HT1080 (cell line): Measurements from ENCODE around the gene COX4I1. TPM values are rescaled to one million over a fixed set of nuclear protein-coding genes. Genes with fewer than 3 reads are reported as not detected.

Experiments used
- DNase-seq: peaks from one replicate; pipeline ENCODE4 v3.0.0-alpha.2; 2015; ENCODE audit warnings: low read depth
- total RNA-seq: library from RNA; depleted of rRNA; stranded (reverse); fragments of >200 nt; shearing (Covaris generic); gene quantifications from 2 replicates; pipeline ENCODE4 v1.2.3, GENCODE V29; 2014

Gene COX4I1
- total RNA-seq, 1 experiment from 2014 or later = 611 TPM

DNA sequence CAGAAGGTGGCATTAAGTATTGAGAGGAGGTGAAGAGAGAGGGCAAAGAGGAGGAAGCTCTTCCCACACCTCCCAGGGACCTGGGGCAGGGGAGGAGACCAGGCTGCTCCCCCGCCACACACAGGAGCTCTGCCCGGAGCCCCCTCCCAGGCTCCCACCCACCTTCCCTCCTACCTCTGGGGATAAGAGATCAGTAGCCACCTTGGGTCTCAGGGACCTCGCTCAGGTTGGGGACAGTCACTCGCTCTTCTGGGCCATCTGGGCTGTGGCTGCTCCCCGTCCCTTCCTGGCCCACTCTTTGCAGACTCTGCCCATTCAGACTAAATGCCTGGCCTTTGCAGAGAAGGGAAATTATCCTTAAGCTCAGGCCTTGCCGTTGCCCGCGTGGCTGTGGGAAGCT, 33.7 kb upstream of the COX4I1 start:
- DNase-seq = no peak

DNA sequence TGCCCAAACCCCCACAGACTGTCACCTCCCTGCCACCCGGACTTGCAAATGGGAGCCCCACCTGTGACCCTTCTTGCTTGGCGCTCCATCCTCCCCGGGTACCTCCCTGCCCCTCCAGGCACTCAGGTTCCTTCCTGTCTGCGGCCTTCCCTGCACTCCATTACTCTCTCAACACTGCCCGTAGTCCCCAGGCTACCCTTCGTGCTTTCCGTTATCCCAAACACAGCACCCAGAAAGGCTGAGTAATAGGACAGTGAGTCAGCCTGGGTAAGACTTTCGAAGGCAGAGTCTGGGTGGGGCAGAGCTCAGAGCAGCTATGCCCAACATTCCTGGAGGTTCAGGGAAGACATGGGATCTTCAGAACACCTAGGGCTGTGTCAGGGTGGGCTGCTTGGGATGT, 32.0 kb upstream of the COX4I1 start:
- peak; percentile 92 for DNase-seq

DNA sequence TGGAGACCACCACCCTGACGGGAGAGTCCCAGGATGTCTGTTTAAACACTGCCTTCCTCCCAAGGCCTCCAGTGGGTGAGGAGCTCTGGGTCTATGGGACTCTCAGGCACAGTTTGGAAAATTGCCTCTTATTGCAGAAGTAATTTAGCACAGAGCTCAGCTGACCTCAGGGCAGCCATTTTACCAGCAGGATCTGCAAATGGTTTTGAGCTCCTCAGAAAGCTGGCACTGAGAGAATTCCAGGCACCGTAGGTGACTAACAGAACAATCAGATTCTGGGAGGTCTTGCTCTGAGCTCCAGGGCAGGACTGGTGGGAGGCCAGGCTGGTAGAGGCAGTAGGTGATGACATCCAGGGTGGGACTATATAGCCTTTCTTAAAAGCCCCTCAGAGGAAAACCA, 31.3 kb upstream of the COX4I1 start:
- DNase-seq = no peak

DNA sequence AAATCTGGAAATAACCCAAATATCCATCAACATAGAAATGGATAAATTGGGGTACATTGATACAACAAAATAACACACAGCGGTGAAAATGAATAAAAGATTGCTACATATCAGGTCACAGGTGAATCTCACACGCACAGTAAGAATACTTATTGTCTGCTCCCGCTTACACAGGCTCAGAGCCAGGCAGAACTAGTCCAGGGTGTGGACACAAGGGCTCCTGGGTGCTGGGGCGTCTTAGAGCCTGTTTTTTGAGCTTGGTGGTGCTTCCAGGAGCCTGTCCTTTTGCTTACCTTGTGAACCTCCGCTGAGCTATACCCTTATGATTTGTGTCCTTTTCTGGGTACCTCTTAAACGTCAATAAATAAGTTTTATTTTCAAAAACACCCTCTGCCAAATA, 28.8 kb upstream of the COX4I1 start:
- no peak for DNase-seq

DNA sequence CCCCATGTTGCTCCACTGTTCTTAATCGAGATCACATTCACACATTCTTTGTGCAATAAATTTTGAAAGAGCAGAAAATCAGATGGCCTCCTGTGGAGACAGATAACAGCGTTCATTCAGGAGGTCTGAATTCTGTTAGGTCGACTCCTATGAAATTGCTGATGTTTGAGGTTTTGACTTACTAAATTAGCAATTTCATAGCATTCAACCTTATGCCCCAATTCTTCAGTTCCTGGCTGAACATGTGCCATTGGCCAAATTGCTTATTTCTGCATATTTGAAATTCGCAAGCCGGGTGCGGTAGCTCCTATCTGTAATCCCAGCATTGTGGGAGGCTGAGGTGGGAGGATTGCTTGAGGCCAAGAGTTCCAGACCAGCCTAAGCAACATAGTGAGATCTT, 26.5 kb upstream of the COX4I1 start:
- no peak for DNase-seq

DNA sequence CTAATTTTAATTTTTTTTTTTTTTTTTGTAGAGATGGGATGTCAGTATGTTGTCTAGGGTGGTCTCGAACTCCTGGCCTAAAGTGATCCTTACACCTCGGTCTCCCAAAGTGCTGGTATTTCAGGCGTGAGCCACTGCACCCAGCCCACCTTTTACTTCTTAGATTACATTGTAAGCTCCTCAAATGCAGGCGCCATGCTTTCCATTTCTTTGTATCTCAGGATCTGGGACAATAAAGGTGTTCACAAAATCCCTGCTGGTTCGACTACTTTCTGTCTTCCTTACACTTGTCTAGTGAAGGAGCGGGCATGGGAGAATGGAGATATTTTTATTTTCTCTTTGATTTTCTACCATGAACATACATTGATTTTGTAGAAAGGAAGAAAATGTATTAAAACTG, 25.4 kb upstream of the COX4I1 start:
- DNase-seq = no peak

DNA sequence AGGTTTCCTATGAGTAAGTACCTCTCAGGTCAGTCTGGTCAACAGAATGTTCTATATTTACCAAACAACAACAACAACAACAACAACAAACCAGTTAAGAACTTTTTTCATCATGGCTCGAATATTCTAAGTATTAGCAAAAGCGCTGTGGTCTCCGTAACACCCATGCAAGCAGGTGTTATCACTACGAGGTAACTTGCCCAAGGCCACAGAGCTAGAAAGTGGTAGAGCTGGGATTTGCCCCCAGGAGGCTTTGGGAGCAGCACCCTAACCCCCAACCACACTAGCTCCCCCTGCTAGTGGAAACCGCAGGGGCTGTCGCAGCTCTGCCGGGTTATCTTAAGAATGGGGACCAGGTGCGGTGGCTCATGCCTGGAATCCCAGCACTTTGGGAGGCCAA, 24.7 kb upstream of the COX4I1 start:
- DNase-seq = no peak

DNA sequence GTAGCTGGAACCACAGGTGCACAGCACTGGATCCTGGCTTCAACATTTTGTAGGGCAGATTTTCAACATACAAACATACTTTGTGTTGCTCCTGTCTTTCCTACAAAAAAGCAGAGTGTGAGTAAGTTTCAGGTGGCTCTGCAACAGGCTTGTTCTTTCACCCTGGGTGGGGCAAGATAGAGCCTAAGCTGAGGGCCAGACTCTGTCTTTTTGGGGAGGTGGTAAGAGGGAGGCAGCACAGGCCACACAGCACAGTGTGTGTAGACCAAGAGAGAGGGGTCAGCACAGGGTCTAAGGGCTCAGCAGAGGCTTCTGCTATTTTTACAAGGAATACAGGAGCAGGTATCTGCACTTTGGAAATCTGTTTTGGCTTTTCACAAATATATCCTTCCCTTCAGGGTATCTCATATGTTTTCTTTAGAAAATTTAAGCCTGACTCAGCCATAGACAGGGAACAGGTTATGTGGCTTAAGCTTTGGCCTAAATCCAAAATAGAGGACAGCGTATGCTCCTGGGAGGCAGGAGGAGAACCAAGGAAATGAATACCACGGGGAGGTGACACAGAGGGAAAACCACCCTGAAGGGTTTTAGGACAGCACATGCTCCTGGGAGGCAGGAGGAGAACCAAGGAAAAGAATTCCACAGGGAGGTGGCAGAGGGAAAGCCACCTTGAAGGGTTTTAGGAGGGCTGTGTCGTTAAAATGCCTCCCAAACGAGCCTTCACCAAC, 21.7 kb upstream of the COX4I1 start:
- peak; percentile 67 for DNase-seq

DNA sequence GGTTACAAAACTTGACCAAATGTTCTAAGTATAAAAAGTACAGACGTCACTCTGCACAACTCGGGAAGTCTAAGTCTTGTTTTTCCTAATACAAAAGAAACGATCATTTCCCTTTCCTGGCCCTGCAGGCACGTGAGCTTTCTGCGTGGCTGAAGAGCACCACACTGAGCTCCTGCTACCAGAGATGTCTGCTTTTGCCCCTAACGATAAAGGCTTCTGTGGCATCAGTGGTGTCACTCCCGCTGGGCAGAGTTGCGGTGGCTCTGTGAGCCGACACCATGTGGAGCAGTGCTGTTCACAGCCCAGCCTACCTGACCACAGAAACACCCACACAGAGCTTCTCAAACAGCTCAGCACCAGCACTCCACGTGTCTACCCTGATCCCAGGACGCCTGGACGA, 20.6 kb upstream of the COX4I1 start:
- no peak for DNase-seq

DNA sequence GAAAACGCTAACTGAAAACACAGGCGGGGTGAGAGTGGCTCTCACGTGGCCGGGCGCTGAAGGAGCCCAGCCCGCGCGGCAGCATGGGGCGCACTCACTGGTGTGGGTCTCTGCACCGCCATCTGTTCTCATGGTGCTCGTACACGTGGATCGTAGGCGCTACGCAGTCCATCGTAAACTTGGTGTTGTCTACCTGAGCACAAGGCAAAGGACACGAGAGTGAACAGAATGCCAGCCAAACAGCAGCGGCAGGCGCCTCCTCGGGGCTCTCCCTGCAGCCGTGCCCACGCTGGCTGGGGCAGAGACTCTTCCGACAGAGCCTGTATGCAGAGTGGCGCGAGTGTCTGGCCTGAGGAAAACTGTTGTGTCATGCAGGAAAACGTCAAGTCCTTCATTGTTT, 19.2 kb upstream of the COX4I1 start:
- no peak for DNase-seq

DNA sequence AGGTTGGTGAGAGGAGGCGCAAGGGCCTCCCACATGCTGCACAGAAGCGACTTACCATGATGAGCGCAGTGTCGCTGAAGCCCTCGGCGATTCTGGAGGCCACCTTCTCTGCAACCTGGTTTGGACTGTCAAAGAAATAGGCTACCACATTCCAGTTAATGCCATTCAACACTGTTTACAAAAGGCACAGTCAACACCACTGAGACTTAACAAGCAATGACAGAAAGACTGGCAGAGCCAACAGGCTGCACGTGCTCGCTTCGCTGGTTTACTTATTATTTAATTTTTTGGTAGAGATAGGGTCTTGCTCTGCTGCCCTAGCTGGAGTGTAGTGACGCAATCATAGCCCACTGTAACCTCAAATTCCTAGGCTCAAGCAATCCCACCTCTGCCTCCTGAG, 18.3 kb upstream of the COX4I1 start:
- no peak for DNase-seq

DNA sequence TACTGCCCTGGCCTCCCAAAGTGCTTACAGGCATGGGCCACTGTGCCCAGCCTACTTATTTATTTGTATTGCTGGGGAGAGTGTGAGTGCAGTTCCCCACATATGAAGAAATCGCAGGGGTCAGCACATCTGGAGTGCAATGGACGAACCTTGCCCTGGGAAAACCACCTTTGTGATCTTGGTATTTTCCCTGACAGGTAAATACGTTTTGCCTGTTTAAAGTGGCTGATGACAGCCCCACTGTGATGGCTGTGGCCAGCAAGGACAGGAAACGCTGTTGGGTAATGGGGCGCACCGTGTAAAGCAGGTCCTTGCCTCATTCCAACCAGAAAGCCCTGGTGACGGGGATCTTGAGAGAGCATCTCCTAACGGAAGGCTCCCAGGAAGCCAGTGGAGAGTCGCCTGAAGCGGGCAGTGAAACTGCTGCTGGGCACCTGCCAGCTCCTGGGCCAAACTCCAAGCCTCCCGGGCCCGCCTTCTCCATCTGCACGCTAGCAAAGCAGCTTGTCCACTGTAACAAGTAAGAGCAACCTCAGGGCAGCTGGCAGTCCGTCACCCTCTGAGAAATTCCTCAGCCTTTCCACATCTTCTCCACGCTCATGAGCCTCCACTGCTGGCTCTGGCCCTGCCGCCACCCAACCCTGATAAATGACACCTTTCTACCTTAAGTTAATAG, 17.7 kb upstream of the COX4I1 start:
- DNase-seq = no peak

DNA sequence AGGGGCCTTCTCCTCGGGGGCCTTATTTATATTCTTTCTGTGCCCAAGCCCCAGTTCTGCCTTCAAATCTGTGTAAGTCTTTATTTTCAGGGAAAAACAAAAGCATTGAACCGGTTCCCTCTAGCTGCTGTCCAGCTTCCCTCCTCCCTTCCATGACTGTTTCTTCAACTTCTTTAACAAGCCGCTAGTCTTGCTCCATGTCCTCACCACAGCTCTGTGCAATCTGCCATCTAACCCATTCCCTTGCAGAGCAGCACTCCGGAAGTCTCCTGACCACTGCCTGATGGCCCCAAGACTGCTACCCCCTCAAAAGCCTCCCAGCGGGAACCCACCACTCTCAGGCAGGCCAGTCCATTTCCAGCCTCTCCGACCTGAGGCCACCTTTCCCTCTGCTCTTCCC, 17.0 kb upstream of the COX4I1 start:
- DNase-seq = no peak

DNA sequence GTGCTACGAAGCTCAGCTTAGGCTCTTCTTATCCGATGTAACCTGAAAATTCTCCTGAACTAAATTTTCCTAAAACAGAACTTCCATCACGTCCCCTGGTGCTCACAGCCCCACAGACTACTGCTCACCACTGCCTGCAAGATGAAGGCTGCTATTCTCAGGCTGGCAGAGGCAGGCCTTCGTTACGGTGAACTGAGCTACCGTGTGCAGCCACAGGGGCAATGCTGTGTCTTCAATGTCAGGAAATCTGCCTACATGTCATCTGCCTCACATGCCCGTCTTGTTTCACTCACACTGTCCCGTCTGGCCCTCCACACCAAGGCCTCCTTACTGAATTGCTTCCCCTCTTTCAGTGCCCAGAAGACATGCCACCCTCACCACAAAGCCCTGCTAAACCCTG, 16.1 kb upstream of the COX4I1 start:
- DNase-seq = no peak

DNA sequence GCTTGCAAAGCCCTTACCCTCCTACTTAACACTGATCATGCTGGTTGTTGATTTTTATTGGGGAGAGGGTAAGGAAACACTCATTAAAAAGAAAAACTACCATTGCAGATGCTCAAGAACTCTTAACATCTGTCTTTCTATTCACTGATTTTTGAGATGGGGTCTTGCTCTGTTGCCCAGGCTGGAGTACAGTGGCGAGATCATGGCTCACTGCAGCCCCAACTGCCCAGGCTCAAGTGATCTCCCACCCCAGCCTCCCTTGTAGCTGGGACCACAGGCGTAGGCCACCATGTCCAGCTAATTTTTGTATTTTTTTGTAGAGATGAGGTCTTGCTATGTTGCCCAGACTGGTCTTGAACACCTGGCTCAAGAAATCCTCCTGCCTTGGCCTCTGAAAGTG, 14.7 kb upstream of the COX4I1 start:
- DNase-seq = no peak

DNA sequence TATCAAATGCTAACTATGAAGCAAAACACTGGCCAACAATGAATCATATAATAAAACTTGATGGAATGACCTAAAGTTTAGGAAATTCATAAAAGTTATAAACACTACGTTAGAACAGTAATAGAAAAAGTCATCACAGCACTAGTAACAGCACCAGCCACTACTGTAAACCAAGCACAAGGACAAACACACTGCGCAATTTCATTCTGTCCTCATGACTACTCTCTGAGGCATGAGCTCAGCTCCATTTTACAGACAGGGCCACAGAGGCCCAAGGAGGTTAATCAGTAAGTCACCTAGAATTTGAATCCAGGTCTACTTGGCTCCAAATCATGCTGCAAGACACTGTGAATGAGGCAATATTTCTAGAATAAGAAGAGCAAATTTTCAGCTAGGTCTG, 13.6 kb upstream of the COX4I1 start:
- no peak for DNase-seq

DNA sequence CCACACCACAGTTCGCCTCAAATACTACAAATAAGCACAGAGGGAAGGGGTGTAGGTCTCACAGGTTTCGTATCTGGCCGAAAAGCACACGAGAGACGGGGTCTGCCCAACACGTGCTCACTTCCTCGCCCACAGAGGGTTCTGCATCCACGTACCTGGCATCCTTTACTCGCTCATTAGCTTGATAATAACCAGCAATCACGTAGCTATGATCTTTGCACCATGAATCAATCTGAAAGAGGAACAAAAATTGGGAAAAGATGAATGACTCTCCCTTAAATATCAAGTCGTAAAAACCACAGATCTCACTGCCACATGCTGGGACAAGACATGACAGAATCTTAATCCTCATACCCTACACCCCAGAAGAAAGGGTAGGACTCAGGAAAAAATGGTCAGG, 10.7 kb upstream of the COX4I1 start:
- DNase-seq = no peak

DNA sequence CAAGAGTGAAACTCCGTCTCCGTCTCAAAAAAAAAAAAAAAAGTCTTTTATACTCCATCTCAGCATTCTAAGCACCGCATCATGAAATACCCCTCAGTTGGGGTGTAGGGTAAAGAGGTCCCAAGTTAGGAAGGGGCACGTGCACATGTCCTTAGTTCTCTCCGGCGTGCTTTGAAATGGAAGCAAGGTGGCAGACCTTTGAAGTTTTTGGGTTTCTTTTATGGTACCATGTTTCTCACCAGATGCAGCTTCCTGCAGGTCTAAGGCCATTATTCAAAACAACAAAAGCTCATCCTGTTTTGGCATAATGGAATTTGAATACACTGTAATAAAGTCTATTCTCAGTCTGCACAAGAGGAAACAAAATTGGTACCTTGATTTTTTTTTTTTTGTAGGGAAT, 9.7 kb upstream of the COX4I1 start:
- DNase-seq = no peak

DNA sequence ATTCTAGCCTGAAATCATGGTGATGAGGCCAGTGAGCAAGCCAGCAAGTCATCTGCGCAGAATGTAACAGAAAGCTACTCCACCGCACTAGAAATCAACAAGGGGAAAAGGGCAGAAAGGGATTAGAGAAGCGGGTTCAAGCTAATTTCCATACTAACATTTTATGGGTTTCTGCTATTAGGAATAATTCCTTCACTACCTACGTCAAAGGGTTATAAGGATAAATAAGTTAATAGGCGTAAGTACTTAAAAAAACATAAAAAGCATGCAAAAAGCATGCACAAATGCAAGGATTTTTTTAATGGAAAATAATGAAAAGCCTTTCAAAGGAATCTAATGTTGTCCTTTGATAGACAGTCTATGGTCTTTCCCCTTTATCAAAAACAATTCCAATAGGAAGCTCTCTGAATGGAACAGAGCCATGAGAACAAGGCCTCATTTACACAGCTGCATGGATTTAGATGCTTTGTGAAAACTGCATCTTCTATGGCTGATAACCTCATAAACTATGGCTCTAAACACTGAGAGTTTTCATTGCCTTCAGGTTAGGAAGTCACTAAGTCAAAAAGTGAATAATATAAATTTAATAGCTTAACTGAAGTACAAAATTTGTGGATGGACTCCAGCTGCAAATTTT, 5.7 kb upstream of the COX4I1 start:
- DNase-seq = no peak

DNA sequence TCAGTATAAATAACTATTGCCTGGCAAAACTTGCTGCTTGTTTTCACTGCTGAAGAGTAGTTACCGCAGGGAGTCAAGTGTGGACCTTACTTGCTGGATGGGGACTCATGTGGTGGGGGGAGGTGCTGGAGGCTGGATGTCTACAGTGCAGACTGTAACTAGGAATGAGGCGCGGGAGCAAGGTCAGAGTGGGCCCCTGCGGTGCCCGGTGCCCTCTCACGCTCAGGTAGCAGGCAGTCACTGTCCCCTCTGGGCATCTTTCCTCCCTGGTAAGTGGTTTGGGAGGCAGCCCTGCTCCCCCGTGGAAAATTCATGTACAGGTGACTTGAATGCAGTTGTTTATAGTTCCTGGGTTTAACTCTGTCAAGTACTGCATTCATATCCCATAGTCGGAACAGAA, 4.8 kb upstream of the COX4I1 start:
- DNase-seq = no peak

DNA sequence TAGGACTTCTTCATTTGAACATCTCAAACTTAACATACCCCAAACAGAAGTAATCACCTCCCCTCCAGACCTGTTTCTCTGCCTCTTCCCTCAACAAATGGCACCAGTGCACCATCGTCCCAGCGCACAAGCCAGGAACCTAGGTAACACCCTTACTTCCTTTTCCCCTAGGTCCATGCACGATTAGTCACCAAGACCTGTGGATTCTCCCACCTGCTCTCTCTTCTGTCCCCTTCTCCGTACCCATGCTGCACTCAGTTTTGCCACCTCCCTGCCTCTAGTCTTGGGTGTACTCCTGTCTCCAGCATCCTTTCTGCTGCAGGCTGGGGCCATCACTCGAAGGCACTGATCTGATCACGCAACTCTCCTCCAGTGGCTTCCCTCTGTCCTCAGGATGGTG, 3.3 kb upstream of the COX4I1 start:
- no peak for DNase-seq

DNA sequence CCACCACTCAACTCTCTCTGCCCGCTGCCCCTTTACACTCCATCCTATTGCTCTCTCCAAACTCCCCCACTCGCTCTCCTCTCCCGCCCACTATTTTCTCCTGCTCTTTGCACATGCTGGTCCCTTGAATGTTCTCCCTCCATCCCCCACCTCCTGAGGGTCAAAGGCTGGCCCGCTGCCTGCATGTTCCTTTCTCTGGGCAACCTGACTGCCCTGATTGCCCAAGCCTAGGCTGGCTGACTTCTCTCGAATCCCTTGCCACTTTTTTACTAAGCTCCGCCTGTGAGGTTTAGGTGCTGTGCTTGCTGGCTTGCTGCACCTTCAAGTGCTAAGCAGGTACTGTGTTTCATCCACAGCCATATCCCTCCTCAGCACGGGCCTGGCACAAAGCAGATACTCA, 2.9 kb upstream of the COX4I1 start:
- no peak for DNase-seq

DNA sequence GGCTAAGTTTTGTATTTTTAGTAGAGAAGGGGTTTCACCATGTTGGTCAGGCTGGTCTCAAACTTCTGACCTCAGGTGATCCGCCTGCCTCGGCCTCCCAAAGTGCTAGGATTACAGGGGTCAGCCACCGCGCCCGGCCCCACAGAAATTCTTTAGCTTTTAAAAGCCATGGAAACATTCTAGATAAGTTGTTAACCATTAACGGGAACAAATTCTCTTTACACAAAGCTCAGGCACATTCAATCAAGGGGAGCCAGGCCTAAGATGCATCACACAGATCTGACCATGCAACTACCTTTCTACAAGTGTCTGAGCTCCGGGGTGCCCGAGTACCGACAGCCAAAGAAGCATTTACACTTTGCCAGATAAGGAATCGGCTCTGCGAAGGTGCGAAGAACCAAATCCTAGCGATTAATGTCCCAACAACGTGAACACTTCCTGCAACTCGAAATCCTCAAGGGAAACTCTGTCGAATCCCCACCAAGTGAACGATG, 1.2 kb upstream of the COX4I1 start:
- DNase-seq = no peak
